WI38 (cell line): ENCODE results near the gene DMRTB1.

Experiments used
- H3K4me3 ChIP-seq: 2 replicates; pipeline ENCODE4 v1.5.1; 2011; ENCODE audit warnings: low read depth, mild to moderate bottlenecking, control low read depth, low read length
- TF ChIP-seq, protein P1 (sequence below): IDR thresholded peaks from 2 replicates; pipeline ENCODE4 v1.5.1; 2012; ENCODE audit warnings: low read depth, mild to moderate bottlenecking, control low read depth, low read length

DMRTB1 gene

GRCh38 chr1:53448241-53448841 lies 10.9 kb upstream of the DMRTB1 start:
- TF ChIP-seq, protein P1, sequence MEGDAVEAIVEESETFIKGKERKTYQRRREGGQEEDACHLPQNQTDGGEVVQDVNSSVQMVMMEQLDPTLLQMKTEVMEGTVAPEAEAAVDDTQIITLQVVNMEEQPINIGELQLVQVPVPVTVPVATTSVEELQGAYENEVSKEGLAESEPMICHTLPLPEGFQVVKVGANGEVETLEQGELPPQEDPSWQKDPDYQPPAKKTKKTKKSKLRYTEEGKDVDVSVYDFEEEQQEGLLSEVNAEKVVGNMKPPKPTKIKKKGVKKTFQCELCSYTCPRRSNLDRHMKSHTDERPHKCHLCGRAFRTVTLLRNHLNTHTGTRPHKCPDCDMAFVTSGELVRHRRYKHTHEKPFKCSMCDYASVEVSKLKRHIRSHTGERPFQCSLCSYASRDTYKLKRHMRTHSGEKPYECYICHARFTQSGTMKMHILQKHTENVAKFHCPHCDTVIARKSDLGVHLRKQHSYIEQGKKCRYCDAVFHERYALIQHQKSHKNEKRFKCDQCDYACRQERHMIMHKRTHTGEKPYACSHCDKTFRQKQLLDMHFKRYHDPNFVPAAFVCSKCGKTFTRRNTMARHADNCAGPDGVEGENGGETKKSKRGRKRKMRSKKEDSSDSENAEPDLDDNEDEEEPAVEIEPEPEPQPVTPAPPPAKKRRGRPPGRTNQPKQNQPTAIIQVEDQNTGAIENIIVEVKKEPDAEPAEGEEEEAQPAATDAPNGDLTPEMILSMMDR, result no peak
- H3K4me3 ChIP-seq, result no peak overlapping the region

- TF ChIP-seq, protein P1, result no peak
- H3K4me3 ChIP-seq, result no peak overlapping the region
These were observed 10.2 kb upstream of the DMRTB1 start for GRCh38 chr1:53449021-53449420.

GRCh38 chr1:53449693-53450092 lies 9.5 kb upstream of the DMRTB1 start:
- TF ChIP-seq, protein P1, result no peak
- no peak overlapping the region for H3K4me3 ChIP-seq

- TF ChIP-seq, protein P1, result peak; percentile 31; the same call in 1 of the 2 replicates
- H3K4me3 ChIP-seq, result no peak overlapping the region
These were observed 9.0 kb upstream of the DMRTB1 start for GRCh38 chr1:53450225-53450624.

- H3K4me3 ChIP-seq, result no peak overlapping the region
- TF ChIP-seq, protein P1, result no peak
These were observed 5.2 kb upstream of the DMRTB1 start for GRCh38 chr1:53454019-53454418.

DNA sequence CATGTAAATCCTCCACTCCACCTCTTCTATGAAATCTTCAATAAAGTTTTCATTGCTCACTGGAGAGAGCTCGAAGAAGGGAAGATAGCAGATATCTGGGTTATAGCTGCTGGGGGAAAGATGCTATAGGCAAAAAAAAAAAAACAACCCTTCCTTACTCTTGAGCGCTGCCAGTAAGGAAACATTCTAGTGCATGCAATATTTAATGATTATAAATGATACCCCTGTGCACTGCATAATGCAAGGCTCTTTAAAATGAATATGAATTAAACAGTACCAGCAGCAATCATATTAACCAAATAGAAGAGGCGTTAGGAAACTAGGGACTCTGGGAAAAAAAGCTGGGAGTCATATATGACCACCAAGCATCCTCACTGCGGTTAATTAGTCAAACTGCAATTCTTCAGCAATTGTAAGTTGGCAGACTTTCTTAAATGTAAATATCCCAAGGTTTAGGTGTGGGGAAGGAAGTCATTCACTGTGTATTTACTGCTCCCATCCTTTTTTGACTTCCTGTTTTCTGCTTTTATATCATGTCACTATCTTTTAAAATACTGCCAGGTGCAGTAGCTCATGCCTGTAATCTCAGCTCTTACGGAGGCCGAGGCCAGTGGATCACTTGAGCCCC lies 3.7 kb upstream of the DMRTB1 start:
- TF ChIP-seq, protein P1, result no peak
- H3K4me3 ChIP-seq, result no peak overlapping the region

DNA sequence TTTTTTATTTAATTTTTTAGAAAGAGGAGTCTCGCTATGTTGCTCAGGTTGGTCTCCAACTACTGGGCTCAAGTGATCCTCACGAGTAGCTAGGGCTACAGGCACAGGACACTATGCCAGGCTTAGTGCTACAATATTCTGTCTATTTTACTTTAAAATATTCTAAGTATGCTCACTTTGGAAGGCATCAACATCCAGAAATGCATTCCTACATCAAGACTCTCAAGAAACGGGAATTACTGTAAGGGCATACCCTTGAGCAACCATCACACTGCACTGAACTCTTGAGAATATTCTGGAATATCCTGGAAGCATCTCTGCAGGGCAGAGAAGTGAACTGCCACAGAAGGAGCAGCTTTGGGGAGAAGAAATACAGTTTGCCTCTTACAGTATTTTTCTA lies 565 bp upstream of the DMRTB1 start:
- TF ChIP-seq, protein P1, result no peak
- no peak overlapping the region for H3K4me3 ChIP-seq
